Stomach (tissue), 4 donors: Measurements from ENCODE around the gene CAP1.

Experiments used
- CTCF ChIP-seq, 7 experiments: fragments of 450-650 bp in 4 of 7; fragments of 200-600 bp in 3 of 7; sonication (generic) in 3 of 7; IDR thresholded peaks; one replicate each; pipeline ENCODE4 v1.5.1; 2016 to 2019; ENCODE audit warnings: antibody characterized with exemption in 7 of 7, control low read depth in 2 of 7, mild to moderate bottlenecking in 1 of 7
- POLR2A ChIP-seq, 4 donors: fragments of 450-650 bp; IDR thresholded peaks; one replicate each; pipeline ENCODE4 v1.6.1; 2016; ENCODE audit warnings: antibody characterized with exemption in 4 of 4, control low read depth in 2 of 4, mild to moderate bottlenecking in 1 of 4, moderate library complexity in 1 of 4
- POLR2AphosphoS5 ChIP-seq, 3 donors: sonication (generic); formaldehyde crosslinking; IDR thresholded peaks; one replicate each; pipeline ENCODE4 v1.6.1; 2016; ENCODE audit warnings: antibody characterized with exemption in 3 of 3

GRCh38 chr1:40120128-40120527, 79.6 kb downstream of the CAP1 start:
- TF ChIP-seq CTCF (IDR thresholded peaks at IDR 0.05) (no peak), POLR2A (IDR thresholded peaks at IDR 0.05) (no peak), POLR2AphosphoS5 (IDR thresholded peaks at IDR 0.05) (no peak)
